DOHH2 (cell line): ENCODE measurements around the gene AMMECR1.

Source experiments
- CTCF ChIP-seq: fragments of 200-600 bp; sonication (generic); IDR thresholded peaks from one replicate; pipeline ENCODE4 v1.5.1; 2014; ENCODE audit warnings: antibody characterized with exemption, mild to moderate bottlenecking, low read depth, low read length; ENCODE audit not compliant: poor library complexity, severe bottlenecking
- EZH2phosphoT487 ChIP-seq: fragments of 200-600 bp; sonication (generic); IDR thresholded peaks from 2 replicates; pipeline ENCODE4 v1.6.1; 2017; ENCODE audit warnings: borderline replicate concordance, mild to moderate bottlenecking, antibody characterized with exemption, low read length, moderate library complexity, mixed read lengths

DNA sequence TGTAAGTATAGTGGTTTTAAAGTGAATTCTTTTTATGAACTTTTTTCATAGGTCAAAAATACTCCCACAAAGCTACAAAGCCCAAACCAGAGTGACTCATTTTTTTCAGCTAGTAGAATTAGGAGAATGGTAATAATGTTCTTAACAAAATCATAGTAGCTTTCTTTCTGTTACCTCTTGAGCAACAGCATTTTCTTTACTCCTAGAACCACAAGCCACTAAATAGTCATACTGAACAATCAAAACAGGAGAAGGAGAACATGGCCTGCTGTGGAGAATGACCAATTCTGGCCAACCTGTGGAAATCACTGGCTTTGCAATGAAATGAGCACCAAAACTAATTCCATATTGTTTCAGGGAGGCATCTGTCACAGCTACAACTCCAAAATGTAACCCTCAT, 112.9 kb downstream of the AMMECR1 start:
- no peak for TF ChIP-seq CTCF
- no peak for TF ChIP-seq EZH2phosphoT487
